GM12878 (cell line): ENCODE measurements around the gene ARHGEF38. TPM values are rescaled to one million over a fixed set of nuclear protein-coding genes. Genes with fewer than 3 reads are reported as not detected.

Experiments
- ATAC-seq: fragments of 200-7000 bp; cut with Tn5 transposase; 3 replicates; pipeline ENCODE4 v1.9.1; 2020; ENCODE audit warnings: mild to moderate bottlenecking, moderate library complexity
- BruUV-seq: library from RNA; stranded (reverse); fragments of 400-500 nt; replicated peaks from 2 replicates; lab custom pipeline; 2021; lab: Mats Ljungman, UMichigan
- CTCF ChIA-PET: fragments of 300-600 bp; sonication (Branson Sonifier 250); formaldehyde crosslinking; extraction: SDS; loops from one replicate; lab custom pipeline; 2021; ENCODE audit warnings: inconsistent platforms; lab: Yijun Ruan, JAX
- POLR2A ChIA-PET: fragments of 350-600 bp; formaldehyde crosslinking; extraction: SDS; loops from one replicate; lab custom pipeline; 2021; ENCODE audit warnings: inconsistent platforms; lab: Charles Lee
- RAD21 ChIA-PET: fragments of 300-600 bp; sonication (Branson Sonifier 250); formaldehyde crosslinking; loops from one replicate; lab custom pipeline; 2023; ENCODE audit warnings: antibody characterized with exemption; ENCODE audit not compliant: unreplicated experiment; lab: Charles Lee
- SMC1A ChIA-PET: fragments of 300-600 bp; sonication (Branson Sonifier 250); formaldehyde crosslinking; loops from one replicate; lab custom pipeline; 2023; ENCODE audit not compliant: unreplicated experiment, uncharacterized antibody; lab: Charles Lee
- DNase-seq: peaks from one replicate; pipeline ENCODE4 v3.0.0-alpha.2; 2011; ENCODE audit warnings: low read depth, low spot score
- FAIRE-seq: peaks from 3 replicates; lab custom pipeline; 2011; peaks lifted over from hg19 to GRCh38; lab: Jason Lieb, UNC
- H2AFZ ChIP-seq: 2 replicates; pipeline ENCODE4 v1.6.0; 2011; ENCODE audit warnings: low read depth, low read length, control low read depth; ENCODE audit not compliant: control insufficient read depth
- H3K27ac ChIP-seq: 2 replicates; pipeline ENCODE4 v1.5.1; 2011; ENCODE audit warnings: control low read depth; ENCODE audit not compliant: control insufficient read depth, insufficient read depth
- H3K27me3 ChIP-seq, 2 experiments: replicated peaks in 1 of 2; 2 replicates each; pipeline versions ENCODE4 v1.6.0 to v1.6.1; 2011; ENCODE audit warnings: low read length in 1 of 2; ENCODE audit not compliant: control insufficient read depth in 2 of 2, insufficient read depth in 2 of 2
- H3K36me3 ChIP-seq, 2 experiments: 2 replicates each; pipeline ENCODE4 v1.5.1; 2011; ENCODE audit warnings: low read length in 1 of 2; ENCODE audit not compliant: control insufficient read depth in 2 of 2, insufficient read depth in 2 of 2
- H3K4me1 ChIP-seq: 2 replicates; pipeline ENCODE4 v1.6.1; 2011; ENCODE audit warnings: mild to moderate bottlenecking, low read length, moderate library complexity, mixed read lengths; ENCODE audit not compliant: control insufficient read depth, insufficient read depth
- H3K4me2 ChIP-seq: 2 replicates; pipeline ENCODE4 v1.6.0; 2011; ENCODE audit warnings: control low read depth; ENCODE audit not compliant: control insufficient read depth, insufficient read depth
- H3K4me3 ChIP-seq: fragments of 200-600 bp; sonication (generic); 2 replicates; pipeline ENCODE4 v1.5.1; 2016
- H3K79me2 ChIP-seq: 2 replicates; pipeline ENCODE4 v1.6.0; 2011; ENCODE audit warnings: low read length; ENCODE audit not compliant: control insufficient read depth, insufficient read depth
- H3K9ac ChIP-seq: 2 replicates; pipeline ENCODE4 v1.8.0; 2011; ENCODE audit warnings: low read length, control low read depth, mixed read lengths; ENCODE audit not compliant: control insufficient read depth, insufficient read depth
- H3K9me3 ChIP-seq: replicated peaks from 3 replicates; pipeline ENCODE4 v1.5.1; 2011; ENCODE audit warnings: mild to moderate bottlenecking, low read length; ENCODE audit not compliant: control insufficient read depth, insufficient read depth
- H4K20me1 ChIP-seq: 2 replicates; pipeline ENCODE4 v1.6.0; 2011; ENCODE audit not compliant: control insufficient read depth, insufficient read depth
- HDAC2 ChIP-seq: fragments of 200-600 bp; sonication (generic); IDR thresholded peaks from 2 replicates; pipeline ENCODE4 v1.6.1; 2017
- JUND ChIP-seq: IDR thresholded peaks from 2 replicates; pipeline ENCODE4 v1.6.1; 2012; ENCODE audit warnings: low read depth, mild to moderate bottlenecking, low read length, improper control_type of control experiment, moderate library complexity
- STAT1 ChIP-seq: fragments of 450-650 bp; conservative IDR thresholded peaks from 2 replicates; pipeline ENCODE4 v1.6.1; 2014; ENCODE audit warnings: antibody characterized with exemption, mild to moderate bottlenecking
- ZSCAN29 ChIP-seq: fragments of 450-650 bp; IDR thresholded peaks from 2 replicates; pipeline ENCODE4 v1.6.1; 2017; ENCODE audit warnings: mild to moderate bottlenecking, moderate library complexity
- WGBS: methylation state at CpG from one replicate; pipeline ENCODE4 v1.1.6; 2016; ENCODE audit warnings: low lambda C conversion rate; ENCODE audit not compliant: insufficient replicate concordance, insufficient coverage; ENCODE audit errors: missing lambda C conversion rate; 5-methylcytosine and 5-hydroxymethylcytosine counted together
- in situ Hi-C: fragments of 300-500 bp; cut with MboI; formaldehyde crosslinking; loops from 9 replicates; pipeline ENCODE4 v1.14.3; 2018; ENCODE audit warnings: mixed read lengths
- intact Hi-C: fragments of 100-400 bp; cut with micrococcal nuclease; formaldehyde crosslinking; loops from one replicate; pipeline ENCODE4 v1.14.2; 2022; ENCODE audit not compliant: unreplicated experiment
- polyA plus RNA-seq, 11 experiments: library from polyadenylated mRNA; depleted of rRNA in 4 of 11; unstranded in 6 of 11; stranded (reverse) in 5 of 11; fragments of >200 nt; fragmentation: Nextera tagmentation in 4 of 11; fragmentation: Illumina TruSeq in 1 of 11; extraction: Ambion mirVana in 4 of 11; extraction: Trizol in 1 of 11; gene quantifications; 1 replicate in 1 of 11; 2 replicates in 10 of 11; pipeline versions ENCODE4 v1.2.1 to v1.2.3, GENCODE V29; 2011 to 2016; ENCODE audit warnings: inconsistent platforms in 2 of 11, missing spikeins in 2 of 11, low read depth in 1 of 11
- total RNA-seq, 4 experiments: library from RNA; depleted of rRNA in 3 of 4; stranded (reverse); fragments of >200 nt in 3 of 4; fragmentation: Illumina TruSeq in 1 of 4; extraction: Trizol in 1 of 4; gene quantifications; 2 replicates each; pipeline versions ENCODE4 v1.2.1 to v1.2.3, GENCODE V29; 2013 to 2021

ARHGEF38 gene
- total and polyA plus RNA-seq, 10 of the 15 experiments (the other 5 are each of a cell fraction or from before 2014, with no cell fraction given), result 0.01 to 1.1 (median 0.09) TPM; not detected in 2

GRCh38 chr4:105710012-105710600 is 157.7 kb downstream of the ARHGEF38 start (continued):
- no peak for TF ChIP-seq ZSCAN29
- TF ChIP-seq HDAC2, result no peak
- no peak for TF ChIP-seq STAT1
- TF ChIP-seq, all 136 proteins: peak for 0

- SMC1A ChIA-PET, result interaction anchor here (0.7 to 2.4 kb wide), 13 partner anchors 8 to 560 kb away, joined by 3 to 10 read pairs (median 5); partner anchors contain the start of gene PPA2
- no peaks in the 10 kb centered on the region for H3K36me3 ChIP-seq
- CTCF ChIA-PET, result interaction anchor here (0.6 to 7.0 kb wide), 8 partner anchors 8 to 237 kb away, joined by 3 to 106 read pairs (median 4); partner anchors contain the start of gene PPA2
- H3K4me3 ChIP-seq, result no peak overlapping the region
- H3K9ac ChIP-seq, result no peak overlapping the region
- no peak overlapping the region for H2AFZ ChIP-seq
- FAIRE-seq (no peak), ATAC-seq (no peak), DNase-seq (no peak)
- no peaks in the 10 kb centered on the region for H4K20me1 ChIP-seq
- H3K79me2 ChIP-seq, result peaks cover 68% of the 10 kb centered on the region
- peak overlapping the region; percentile 50 for H3K4me2 ChIP-seq
- 85% methylated on average over 6 of the region's 6 CpGs for WGBS
- no peaks in the 10 kb centered on the region; the same call in 2 of the 3 replicates for H3K9me3 ChIP-seq
- H3K27ac ChIP-seq, result no peak overlapping the region
- intact Hi-C loops, result loop anchor here (10.0 kb wide), 1 partner anchor 566 kb away; the partner anchor contains the start of gene TET2
- no peak for TF ChIP-seq JUND
- POLR2A ChIA-PET, result interaction anchor here (0.5 to 2.4 kb wide), 4 partner anchors 9 to 688 kb away, joined by 3 to 7 read pairs (median 6); partner anchors contain the start of gene PPA2
- no TSS peak for BruUV-seq
- H3K4me1 ChIP-seq, result peaks cover 3% of the 10 kb centered on the region; the same call in 1 of the 2 replicates
- RAD21 ChIA-PET, result interaction anchor here (0.7 to 3.2 kb wide), 6 partner anchors 37 to 223 kb away, joined by 3 to 17 read pairs (median 4); no protein-coding TSS in a partner anchor
- no peaks in the 10 kb centered on the region for H3K27me3 ChIP-seq
- in situ Hi-C loops, result no loop called here
Measured at GRCh38 chr4:105710678-105711077, 158.3 kb downstream of the ARHGEF38 start.
